ENCODE measurements around the gene BMPER. TPM values are rescaled to one million over a fixed set of nuclear protein-coding genes. Genes with fewer than 3 reads are reported as not detected.

Gene BMPER
- total RNA-seq: 0.34 and 0.74 TPM in 2 replicates

DNA sequence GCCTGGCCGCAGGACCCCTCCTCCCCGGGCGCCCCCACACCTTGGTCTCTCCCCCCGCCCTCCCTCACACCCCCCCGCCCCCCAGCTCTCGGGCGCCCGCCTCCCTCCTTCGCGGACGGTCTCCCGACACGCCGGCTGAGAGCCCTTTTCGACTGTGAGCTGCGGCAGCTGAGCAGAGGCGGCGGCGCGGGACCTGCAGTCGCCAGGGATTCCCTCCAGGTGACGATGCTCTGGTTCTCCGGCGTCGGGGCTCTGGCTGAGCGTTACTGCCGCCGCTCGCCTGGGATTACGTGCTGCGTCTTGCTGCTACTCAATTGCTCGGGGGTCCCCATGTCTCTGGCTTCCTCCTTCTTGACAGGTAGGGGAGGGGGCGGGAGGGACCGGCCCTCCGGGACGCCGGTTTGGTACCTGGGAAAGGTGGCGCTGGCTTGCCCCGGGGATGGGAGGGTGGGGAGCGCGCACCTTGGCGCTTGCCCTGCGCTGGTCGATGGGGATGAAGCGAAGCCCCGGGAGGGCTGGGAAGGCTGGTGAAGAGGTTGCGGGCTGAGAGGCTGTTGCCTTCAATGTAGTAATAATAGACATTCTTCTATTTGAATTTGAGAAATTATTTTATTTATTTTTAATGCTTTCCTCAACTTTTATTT, at the start of gene BMPER:
BMPER (plus strand) TSS at position 151 of the 644 bp plus-strand sequence; CDS start at position 226, 75 bp downstream.

